Heart left ventricle (tissue), 13 donors: ENCODE data around the gene WNT9A.

Experiments
- CTCF ChIP-seq, 12 donors: fragments of 200-600 bp; sonication (generic) in 4 of 12; IDR thresholded peaks; one replicate each; pipeline versions ENCODE4 v1.5.0 to v1.8.0; 2018 to 2022; ENCODE audit warnings: antibody characterized with exemption in 12 of 12, mild to moderate bottlenecking in 5 of 12
- POLR2A ChIP-seq, 2 donors: fragments of 450-650 bp; IDR thresholded peaks; one replicate each; pipeline ENCODE4 v1.6.1; 2017; ENCODE audit warnings: antibody characterized with exemption in 2 of 2, mild to moderate bottlenecking in 2 of 2, moderate library complexity in 2 of 2
- donor health status: ischemic (EF 13 %, LVEDD 7.1; RV severe dilation, severe dysfunction).
- donor health status: DM: no; HTN: yes; CAD: no.
- donor health status: DM: no; HTN: no; CAD: no.
- donor health status: ischemic (EF 25% LVEDD 6.9; RV normal size, moderate dysfunction).
- donor health status: ischemic (EF 25% LVEDD 5.7; RV mildly dilated, moderate dysfunction).
- donor health status: ischemic (EF 35%, LVEDD 5.7; RV mildly dilated, moderate dysfunction).
- donor health status: nonischemic (EF 11% LVEDD 7.7; RV severe dilation, severe dysfunction).
- donor health status: DM: yes; HTN: yes; CAD: no.
- donor health status: PGD.
- donor health status: ischemic (EF 29% LVEDD 5.4; RV normal size, mild dysfunction).
- donor health status: nonischemic (EF 23%, LVEDD 6.1; RV moderate dilation, normal function).

- no peak for TF ChIP-seq CTCF (IDR thresholded peaks at IDR 0.05)
- TF ChIP-seq POLR2A (IDR thresholded peaks at IDR 0.05) = no peak
These were observed 27.8 kb downstream of the WNT9A start for GRCh38 chr1:227919906-227920305.
